Sigmoid colon (tissue), 7 donors: Measurements from ENCODE around the gene SLIT1. TPM values are rescaled to one million over a fixed set of nuclear protein-coding genes. Genes with fewer than 3 reads are reported as not detected.

Experiments used
- DNase-seq: peaks from one replicate; pipeline ENCODE4 v3.0.0-alpha.2; 2019
- H3K27ac ChIP-seq, 4 donors: fragments of 200-600 bp; sonication (generic); one replicate each; pipeline ENCODE4 v1.5.1; 2016 to 2019; ENCODE audit warnings: mild to moderate bottlenecking in 1 of 4
- H3K27me3 ChIP-seq, 3 donors: fragments of 200-600 bp; sonication (generic); one replicate each; pipeline ENCODE4 v1.5.1; 2019; ENCODE audit warnings: mild to moderate bottlenecking in 1 of 3
- H3K36me3 ChIP-seq, 4 donors: fragments of 200-600 bp; sonication (generic); one replicate each; pipeline ENCODE4 v1.5.1; 2016 to 2019
- H3K4me1 ChIP-seq, 4 donors: fragments of 200-600 bp; sonication (generic); one replicate each; pipeline ENCODE4 v1.5.1; 2017 to 2019
- H3K4me3 ChIP-seq, 4 donors: fragments of 200-600 bp; sonication (generic); one replicate each; pipeline ENCODE4 v1.5.1; 2017 to 2019; ENCODE audit warnings: mild to moderate bottlenecking in 2 of 4, moderate library complexity in 1 of 4
- H3K9me3 ChIP-seq, 4 donors: fragments of 200-600 bp in 3 of 4; sonication (generic) in 3 of 4; one replicate each; pipeline versions ENCODE4 v1.5.1 to v1.6.1; 2013 to 2019
- CTCF ChIP-seq, 4 experiments: fragments of 450-650 bp in 3 of 4; fragments of 200-600 bp in 1 of 4; IDR thresholded peaks; one replicate each; pipeline ENCODE4 v1.5.1; 2016 to 2019; ENCODE audit warnings: antibody characterized with exemption in 4 of 4, mild to moderate bottlenecking in 3 of 4, moderate library complexity in 2 of 4
- EP300 ChIP-seq, 4 donors: sonication (generic); formaldehyde crosslinking; IDR thresholded peaks; one replicate each; pipeline ENCODE4 v1.6.1; 2017; ENCODE audit warnings: antibody characterized with exemption in 4 of 4
- POLR2A ChIP-seq, 2 donors: fragments of 450-650 bp; IDR thresholded peaks; one replicate each; pipeline ENCODE4 v1.6.1; 2016; ENCODE audit warnings: antibody characterized with exemption in 2 of 2, mild to moderate bottlenecking in 2 of 2, moderate library complexity in 2 of 2
- POLR2AphosphoS5 ChIP-seq, 4 donors: sonication (generic); formaldehyde crosslinking; IDR thresholded peaks; one replicate each; pipeline ENCODE4 v1.6.1; 2017; ENCODE audit warnings: antibody characterized with exemption in 4 of 4
- WGBS, 2 donors: extraction: QIAGEN DNeasy Blood & Tissue Kit; methylation state at CpG; one replicate each; pipeline ENCODE4 v1.1.7; 2013; 5-methylcytosine and 5-hydroxymethylcytosine counted together
- intact Hi-C: fragments of 100-400 bp; cut with DNase I; formaldehyde crosslinking; loops from one replicate; pipeline ENCODE4 v1.15.1; 2023
- polyA plus RNA-seq, 3 donors: library from polyadenylated mRNA; stranded (reverse); fragments of 200-250 nt; gene quantifications; one replicate each; pipeline ENCODE4 v1.2.3, GENCODE V29; 2013
- total RNA-seq, 4 donors: library from RNA; depleted of rRNA; stranded (reverse); fragments of >200 nt; gene quantifications; one replicate each; pipeline ENCODE4 v1.1.0, GENCODE V29; 2016
- donor health status: healthy with polysubstance abuse.
- donor health status: Bipolar disorder and iron deficiency.
- donor health status: healthy.

SLIT1 gene
- total and polyA plus RNA-seq, 7 donors = under 0.01 to 1.4 (median 0.58) TPM; not detected in 1

GRCh38 chr10:97182288-97182990 is 3.3 kb downstream of the SLIT1 start:
- TF ChIP-seq EP300 (IDR thresholded peaks at IDR 0.05) (no peak), POLR2A (IDR thresholded peaks at IDR 0.05) (no peak), POLR2AphosphoS5 (IDR thresholded peaks at IDR 0.05) (no peak), CTCF (IDR thresholded peaks at IDR 0.05) (no peak)
- Histone ChIP-seq H3K4me3 (no peak overlapping the region), H3K36me3 (no peaks in the 10 kb centered on the region), H3K9me3 (no peaks in the 10 kb centered on the region), H3K27me3 (peaks cover 19 to 54% (median 27%) of the 10 kb centered on the region in 3 donors), H3K27ac (no peak overlapping the region), H3K4me1 (peaks cover 0 to 19% (median 12%) of the 10 kb centered on the region in 4 donors)
- WGBS, 2 donors = 81 to 87% methylated on average over 10 of the region's 10 CpGs
- DNase-seq = no peak
- intact Hi-C loops = no loop called here

- WGBS, 2 donors = 86 to 95% methylated on average over 10 of the region's 10 CpGs
- H3K27ac ChIP-seq = no peak overlapping the region
- no peak for TF ChIP-seq CTCF (IDR thresholded peaks at IDR 0.05)
- TF ChIP-seq POLR2A (IDR thresholded peaks at IDR 0.05) = no peak
- no peak for TF ChIP-seq EP300 (IDR thresholded peaks at IDR 0.05)
- no peak for TF ChIP-seq POLR2AphosphoS5 (IDR thresholded peaks at IDR 0.05)
- no peaks in the 10 kb centered on the region for H3K9me3 ChIP-seq
- no peak for DNase-seq
- H3K27me3 ChIP-seq = peaks cover 14 to 54% (median 25%) of the 10 kb centered on the region in 3 donors
- intact Hi-C loops = no loop called here
- H3K4me1 ChIP-seq = peaks cover 0 to 17% (median 11%) of the 10 kb centered on the region in 4 donors
- no peaks in the 10 kb centered on the region for H3K36me3 ChIP-seq
- no peak overlapping the region for H3K4me3 ChIP-seq
Measured at GRCh38 chr10:97180986-97181385, 4.8 kb downstream of the SLIT1 start.

GRCh38 chr10:97180363-97180755 is 5.4 kb downstream of the SLIT1 start:
- no peaks in the 10 kb centered on the region for H3K9me3 ChIP-seq
- no peak overlapping the region for H3K27ac ChIP-seq
- peaks cover 8 to 53% (median 19%) of the 10 kb centered on the region in 3 donors for H3K27me3 ChIP-seq
- H3K36me3 ChIP-seq = no peaks in the 10 kb centered on the region
- no peak overlapping the region for H3K4me3 ChIP-seq
- TF ChIP-seq POLR2AphosphoS5 (IDR thresholded peaks at IDR 0.05) (no peak), EP300 (IDR thresholded peaks at IDR 0.05) (no peak), POLR2A (IDR thresholded peaks at IDR 0.05) (no peak), CTCF (IDR thresholded peaks at IDR 0.05) (no peak)
- WGBS, 2 donors = 71 to 74% methylated on average over 8 of the region's 8 CpGs
- no peak for DNase-seq
- H3K4me1 ChIP-seq = peaks cover 0 to 11% (median 5%) of the 10 kb centered on the region in 4 donors
- intact Hi-C loops = no loop called here

GRCh38 chr10:97179731-97180362 is 5.9 kb downstream of the SLIT1 start:
- intact Hi-C loops = no loop called here
- TF ChIP-seq CTCF (IDR thresholded peaks at IDR 0.05) = no peak
- TF ChIP-seq EP300 (IDR thresholded peaks at IDR 0.05) = no peak
- no peak for TF ChIP-seq POLR2AphosphoS5 (IDR thresholded peaks at IDR 0.05)
- no peak for TF ChIP-seq POLR2A (IDR thresholded peaks at IDR 0.05)
- peaks cover 0 to 7% (median 2%) of the 10 kb centered on the region in 4 donors for H3K4me1 ChIP-seq
- H3K4me3 ChIP-seq = peak overlapping the region in 1 of 4 donors; percentile 10
- H3K36me3 ChIP-seq = no peaks in the 10 kb centered on the region
- no peak for DNase-seq
- H3K9me3 ChIP-seq = no peaks in the 10 kb centered on the region
- WGBS, 2 donors = 20 to 25% methylated on average over 26 of the region's 26 CpGs
- H3K27ac ChIP-seq = no peak overlapping the region
- peaks cover 2 to 48% (median 14%) of the 10 kb centered on the region in 3 donors for H3K27me3 ChIP-seq
